ENCODE results near the gene USP37.
"Not testable (repeated sequence)": the region's sequence is repeated elsewhere in the genome, so short reads cannot be mapped to it uniquely, and the experiment has no call there.

USP37 gene

GRCh38 chr2:218554225-218554624, 13.9 kb downstream of the USP37 start:
- DNase-seq: not testable (repeated sequence)

GRCh38 chr2:218547978-218548377, 20.2 kb downstream of the USP37 start:
- DNase-seq: no peak

- no peak for DNase-seq
Measured at GRCh38 chr2:218547511-218547910, 20.6 kb downstream of the USP37 start.

GRCh38 chr2:218546012-218546411, 22.1 kb downstream of the USP37 start:
- no peak for DNase-seq

GRCh38 chr2:218540015-218540414, 28.1 kb downstream of the USP37 start:
- DNase-seq: no peak

DNA sequence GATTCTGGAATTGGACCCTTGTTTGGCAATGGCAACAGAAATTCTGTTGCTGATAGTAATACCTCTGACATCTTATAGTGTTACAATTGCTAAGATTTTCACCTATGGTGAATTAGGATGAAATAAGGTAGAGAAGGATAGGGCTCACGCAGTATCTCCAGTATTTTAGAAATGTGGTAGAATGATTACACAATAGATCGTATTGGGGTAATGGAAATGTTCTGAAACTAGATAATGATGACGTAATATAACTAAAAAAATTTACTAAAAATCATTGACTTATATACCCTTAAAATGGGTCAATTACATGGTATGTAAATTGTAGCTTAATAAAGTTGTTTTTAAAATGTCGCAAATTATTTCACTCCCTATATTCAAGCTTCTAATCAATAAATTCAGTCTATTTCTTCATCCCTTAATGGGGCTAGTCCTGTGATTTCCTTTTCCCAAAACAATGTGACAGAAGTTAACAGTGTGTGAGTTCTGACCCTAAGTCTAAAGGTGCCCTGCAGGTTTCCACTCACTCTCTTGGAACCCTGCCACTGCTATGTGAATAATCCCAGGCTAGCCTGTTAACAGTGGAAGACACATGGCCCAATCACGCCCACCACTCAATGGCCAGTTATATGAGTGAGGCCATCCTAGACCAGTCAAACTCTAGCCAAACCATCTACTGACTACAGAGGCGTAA, 31.2 kb downstream of the USP37 start:
- no peak for DNase-seq

DNA sequence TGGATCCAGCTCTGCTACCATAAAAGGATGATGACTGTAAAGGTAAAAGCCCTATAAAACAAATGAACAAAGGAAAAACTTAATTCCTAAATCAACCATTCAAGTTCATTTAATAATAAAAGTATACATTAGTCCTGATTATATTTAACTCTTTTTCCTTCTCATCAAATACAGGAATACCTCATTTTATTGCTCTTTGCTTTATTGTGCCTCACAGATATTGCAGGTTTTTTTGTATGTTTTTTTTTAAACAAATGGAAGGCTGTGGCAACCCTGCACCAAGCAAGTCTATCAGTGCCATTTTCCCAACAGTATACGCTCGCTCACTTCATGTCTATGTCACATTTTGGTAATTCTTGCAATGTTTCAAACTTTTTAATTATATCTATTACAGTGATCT, 38.2 kb downstream of the USP37 start:
- DNase-seq: no peak

DNA sequence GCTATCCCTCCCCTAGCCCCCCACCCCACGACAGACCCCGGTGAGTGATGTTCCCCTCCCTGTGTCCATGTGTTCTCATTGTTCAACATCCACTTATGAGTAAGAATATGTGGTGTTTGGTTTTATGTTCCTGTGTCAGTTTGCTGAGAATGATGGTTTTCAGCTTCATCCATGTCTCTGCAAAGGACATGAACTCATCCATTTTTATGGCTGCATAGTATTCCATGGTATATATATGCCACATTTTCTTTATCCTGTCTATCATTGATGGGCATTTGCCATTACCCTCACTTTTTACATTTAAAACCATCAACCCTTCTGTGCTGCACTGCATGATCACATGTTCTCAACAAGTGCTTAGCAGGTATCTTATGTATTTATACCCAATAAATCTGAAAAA, 39.7 kb downstream of the USP37 start:
- DNase-seq: not testable (repeated sequence)

- no peak for DNase-seq
Measured at GRCh38 chr2:218523651-218524050, 44.5 kb downstream of the USP37 start.

DNA sequence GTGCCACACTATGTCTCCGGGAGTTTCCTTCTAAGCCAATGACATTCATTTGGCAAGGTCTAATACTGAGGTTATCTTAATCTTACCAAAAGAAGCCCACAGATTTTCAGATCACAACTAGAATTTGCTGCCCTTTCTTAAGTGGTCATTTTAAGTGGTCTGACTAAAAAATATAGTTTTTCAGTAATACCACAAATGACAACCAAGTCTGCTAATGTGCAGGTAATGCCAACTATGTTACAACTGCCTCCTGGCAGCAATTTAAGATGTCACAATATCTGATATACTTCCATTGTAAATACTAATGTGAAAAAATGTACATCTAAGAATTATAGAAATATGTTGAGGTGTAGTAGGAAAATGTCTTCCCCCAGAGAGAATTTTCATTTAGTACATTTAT, 49.3 kb downstream of the USP37 start:
- DNase-seq: no peak

GRCh38 chr2:218517434-218518206, 50.5 kb downstream of the USP37 start:
- no peak for DNase-seq

DNA sequence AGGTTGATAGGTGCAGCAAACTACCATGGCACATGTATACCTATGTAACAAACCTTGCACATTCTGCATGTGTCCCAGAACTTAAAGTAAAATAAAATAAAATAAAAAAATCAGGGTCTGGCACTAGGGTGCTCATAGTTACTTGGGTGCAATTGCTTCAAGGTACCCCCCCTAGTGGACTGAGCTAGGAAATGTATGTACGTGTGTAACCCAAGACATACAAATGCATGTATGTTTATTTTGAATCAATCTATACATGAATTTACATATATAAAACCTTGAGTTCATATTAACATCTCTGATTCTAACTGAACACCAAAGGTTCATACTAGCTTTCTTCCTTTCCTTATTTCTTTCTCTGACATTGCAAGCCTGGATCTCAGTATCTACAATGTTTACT, 51.5 kb downstream of the USP37 start:
- no peak for DNase-seq

DNA sequence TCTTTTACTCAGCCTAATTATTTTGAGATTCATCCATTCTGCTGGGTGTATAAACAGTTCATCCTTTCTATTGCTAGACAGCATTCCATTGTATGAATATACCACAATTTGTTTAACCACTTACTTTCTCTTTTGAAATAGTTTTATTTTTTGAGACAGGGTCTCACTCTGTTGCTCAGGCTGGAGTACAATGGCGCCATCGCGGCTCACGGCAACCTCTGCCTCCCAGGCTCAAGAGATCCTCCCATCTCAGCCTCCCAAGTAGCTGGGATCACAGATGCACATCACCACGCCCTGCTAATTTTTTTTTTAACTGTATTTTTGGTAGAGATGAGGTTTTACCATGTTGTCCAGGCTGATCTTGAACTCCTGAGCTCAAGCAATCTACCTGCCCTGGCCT, 54.5 kb downstream of the USP37 start:
- DNase-seq: no peak

GRCh38 chr2:218508299-218508698, 59.9 kb downstream of the USP37 start:
- DNase-seq: no peak

DNA sequence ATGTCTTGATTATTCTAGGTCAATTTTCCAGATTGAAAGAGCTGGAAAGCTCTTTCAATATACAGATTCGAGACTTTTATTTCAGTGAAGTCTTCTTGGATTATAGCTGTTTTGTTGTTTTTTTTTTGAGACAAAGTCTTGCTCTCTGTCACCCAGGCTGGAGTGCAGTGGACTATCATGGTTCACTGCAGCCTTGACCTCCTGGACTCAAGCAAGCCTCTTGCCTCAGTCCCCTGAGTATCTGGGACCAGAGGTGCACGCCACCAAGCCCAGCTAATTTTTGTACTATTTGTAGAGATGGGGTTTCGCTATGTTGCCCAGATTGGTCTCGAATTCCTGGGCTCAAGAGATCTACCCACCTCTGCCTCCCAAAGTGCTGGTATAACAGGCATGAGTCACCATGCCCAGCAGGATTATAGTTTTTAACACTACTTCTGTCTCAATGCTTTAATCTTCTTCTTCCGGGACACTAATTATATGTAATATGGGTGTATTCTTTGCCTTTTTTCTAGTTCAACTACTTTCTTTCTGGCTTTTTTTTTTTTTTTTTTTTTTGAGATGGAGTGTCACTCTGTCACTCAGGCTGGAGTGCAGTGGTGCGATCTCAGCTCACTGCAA, 62.3 kb downstream of the USP37 start:
- DNase-seq: no peak

DNA sequence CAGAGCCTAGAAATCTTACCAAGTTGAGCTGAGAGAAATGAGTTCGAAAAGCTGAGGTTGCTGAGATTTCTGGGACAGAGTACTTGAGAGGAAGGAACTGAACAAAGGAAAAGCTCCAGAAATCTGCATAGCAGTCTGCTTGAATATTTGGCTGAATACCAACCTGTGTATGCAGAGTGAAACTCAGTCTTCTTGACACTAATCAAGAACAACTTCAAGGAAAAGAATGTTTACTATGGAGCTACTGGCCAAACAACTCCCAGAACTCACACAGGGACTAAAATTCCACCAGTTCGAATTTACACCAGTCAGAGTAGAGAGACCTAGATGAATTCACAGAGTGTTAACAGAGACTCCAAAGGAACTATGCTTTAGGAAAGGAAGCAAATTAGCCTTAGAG, 66.5 kb downstream of the USP37 start:
- no peak for DNase-seq

GRCh38 chr2:218500501-218501060, 67.6 kb downstream of the USP37 start:
- DNase-seq: no peak

DNA sequence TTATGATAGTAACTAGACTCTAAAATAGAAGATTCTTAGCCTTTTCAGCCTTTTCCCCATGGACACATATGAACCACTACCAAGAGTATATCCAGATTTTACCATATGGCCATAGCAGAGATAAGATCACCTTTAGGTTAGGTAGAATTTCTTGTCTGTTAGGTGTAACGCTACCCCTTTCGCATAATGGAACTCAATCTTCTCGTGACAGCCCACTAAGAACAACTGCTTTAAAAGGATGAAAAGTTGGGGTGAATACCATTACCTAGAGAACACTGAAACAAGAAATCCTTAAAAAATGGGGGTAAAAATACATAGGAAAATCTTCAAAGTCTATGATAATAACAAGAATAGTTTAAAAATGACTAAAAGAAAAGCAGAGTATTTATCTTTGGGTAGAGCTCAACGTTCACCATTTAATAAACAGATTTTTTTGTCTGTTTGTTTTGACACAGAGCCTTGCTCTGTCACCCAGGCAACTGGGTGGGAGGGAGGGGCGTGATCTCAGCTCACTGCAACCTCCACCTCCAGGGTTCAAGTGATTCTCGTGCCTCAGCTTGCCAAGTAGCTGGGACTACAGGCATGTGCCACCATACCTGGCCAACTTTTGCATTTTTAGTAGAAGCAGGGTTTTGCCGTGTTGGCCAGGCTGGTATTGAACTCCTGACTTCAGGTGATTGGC, 82.0 kb downstream of the USP37 start:
- no peak for DNase-seq

GRCh38 chr2:218482651-218483050, 85.5 kb downstream of the USP37 start:
- DNase-seq: no peak

DNA sequence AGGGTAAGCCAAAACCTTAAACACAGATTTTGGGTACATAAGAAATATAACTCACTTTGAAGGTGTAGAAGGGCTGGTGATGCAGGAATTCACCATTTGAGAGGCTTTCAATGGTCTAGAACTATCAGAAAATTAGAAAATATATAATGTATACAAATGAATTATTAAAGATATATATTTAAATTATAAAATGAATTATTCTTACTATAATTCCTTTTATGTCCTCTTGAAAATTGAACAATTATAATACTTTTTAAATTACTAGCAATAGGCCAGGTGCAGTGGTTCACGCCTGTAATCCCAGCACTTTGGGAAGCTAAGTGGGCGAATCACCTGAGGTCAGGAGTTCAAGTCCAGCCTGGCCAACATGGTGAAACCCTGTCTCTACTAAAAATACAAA, 88.6 kb downstream of the USP37 start:
- DNase-seq: no peak

DNA sequence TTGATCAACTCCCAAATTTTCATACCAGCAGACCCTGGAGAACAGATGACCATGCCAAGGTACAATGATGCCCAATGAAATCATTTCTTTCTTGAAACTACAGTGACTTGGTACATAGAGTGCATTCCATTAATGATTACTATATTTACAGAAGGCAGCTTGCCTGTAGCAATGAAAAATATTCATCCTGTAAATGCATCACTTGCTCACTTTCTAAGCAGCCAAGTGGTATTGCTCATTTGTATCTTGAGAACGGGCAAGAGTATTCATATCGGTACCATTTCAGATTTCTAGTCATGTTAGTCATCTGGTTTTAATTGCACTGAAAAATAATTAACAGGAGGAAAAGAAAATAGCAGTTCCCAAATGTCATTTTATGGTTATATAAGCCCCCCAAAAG, 89.6 kb downstream of the USP37 start:
- no peak for DNase-seq

DNA sequence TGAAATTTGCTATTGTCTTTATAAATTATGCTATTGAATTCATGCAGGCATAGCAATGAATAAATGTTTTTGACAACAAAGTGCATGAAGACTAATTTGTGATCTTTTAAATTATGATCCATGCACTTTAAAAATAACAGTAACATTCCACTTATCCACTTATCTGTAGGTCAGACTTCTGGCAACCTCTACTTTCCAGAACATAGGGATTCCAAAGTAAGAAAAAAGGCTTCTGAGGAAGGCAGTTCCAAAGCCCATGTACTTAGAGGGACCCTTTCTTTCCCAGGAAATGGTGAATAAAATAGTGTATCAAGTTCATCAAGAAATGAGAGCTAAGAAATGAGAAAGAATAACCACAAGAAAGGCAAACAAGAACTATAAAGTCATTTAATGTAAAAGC, 90.9 kb downstream of the USP37 start:
- no peak for DNase-seq

Measured in amygdala (tissue), 56 donors.